ENCODE data around the gene MRPL14. TPM values are rescaled to one million over a fixed set of nuclear protein-coding genes. Genes with fewer than 3 reads are reported as not detected.
"Not testable (repeated sequence)": the region's sequence is repeated elsewhere in the genome, so short reads cannot be mapped to it uniquely, and the experiment has no call there.

MRPL14 gene
- total RNA-seq, 2 donors from 2014 or later = 31.9 to 54.3 TPM

GRCh38 chr6:44154067-44154466 is 26.8 kb upstream of the MRPL14 start:
- ATAC-seq (no peak), DNase-seq (ENCODE audit: low spot score in 2 of 2) (no peak)
- no peaks in the 10 kb centered on the region for H3K9me3 Mint-ChIP-seq
- H3K36me3 Mint-ChIP-seq = no peaks in the 10 kb centered on the region
- no peak overlapping the region for H3K27ac Mint-ChIP-seq

- H3K9me3 Mint-ChIP-seq = no peaks in the 10 kb centered on the region
- no peak overlapping the region for H3K27ac Mint-ChIP-seq
- H3K36me3 Mint-ChIP-seq = no peaks in the 10 kb centered on the region
- DNase-seq (ENCODE audit: low spot score in 2 of 2) = no peak
- ATAC-seq = no peak
These were observed 25.3 kb upstream of the MRPL14 start for GRCh38 chr6:44152533-44152932.

GRCh38 chr6:44152109-44152461 is 24.8 kb upstream of the MRPL14 start:
- H3K9me3 Mint-ChIP-seq = no peaks in the 10 kb centered on the region
- no peak for ATAC-seq
- H3K27ac Mint-ChIP-seq = peak overlapping the region in 1 of 2 donors; percentile 55
- DNase-seq (ENCODE audit: low spot score in 2 of 2) = no peak
- no peaks in the 10 kb centered on the region for H3K36me3 Mint-ChIP-seq

GRCh38 chr6:44151348-44152108 is 24.3 kb upstream of the MRPL14 start:
- Mint-ChIP-seq H3K36me3 (no peaks in the 10 kb centered on the region), H3K9me3 (no peaks in the 10 kb centered on the region), H3K27ac (peak overlapping the region in 1 of 2 donors; percentile 55)
- ATAC-seq (peak; percentile 92 to 93), DNase-seq (ENCODE audit: low spot score in 2 of 2) (peak; percentile 80 to 92)

GRCh38 chr6:44150317-44150917 is 23.2 kb upstream of the MRPL14 start:
- Mint-ChIP-seq H3K36me3 (no peaks in the 10 kb centered on the region), H3K27ac (no peak overlapping the region), H3K9me3 (no peaks in the 10 kb centered on the region)
- DNase-seq (ENCODE audit: low spot score in 2 of 2) (no peak), ATAC-seq (no peak)

- Mint-ChIP-seq H3K27ac (no peak overlapping the region), H3K9me3 (no peaks in the 10 kb centered on the region), H3K36me3 (no peaks in the 10 kb centered on the region)
- ATAC-seq (no peak), DNase-seq (ENCODE audit: low spot score in 2 of 2) (no peak)
These were observed 22.2 kb upstream of the MRPL14 start for GRCh38 chr6:44149369-44150012.

GRCh38 chr6:44148306-44148705 is 21.1 kb upstream of the MRPL14 start:
- Mint-ChIP-seq H3K9me3 (no peaks in the 10 kb centered on the region), H3K36me3 (no peaks in the 10 kb centered on the region), H3K27ac (peak overlapping the region in 1 of 2 donors; percentile 77)
- ATAC-seq = no peak
- DNase-seq (ENCODE audit: low spot score in 2 of 2) = no peak

GRCh38 chr6:44147256-44147655 is 20.0 kb upstream of the MRPL14 start:
- no peak for ATAC-seq
- Mint-ChIP-seq H3K27ac (no peak overlapping the region), H3K36me3 (no peaks in the 10 kb centered on the region), H3K9me3 (no peaks in the 10 kb centered on the region)
- DNase-seq (ENCODE audit: low spot score in 2 of 2) = no peak

GRCh38 chr6:44146685-44147084 is 19.4 kb upstream of the MRPL14 start:
- DNase-seq (ENCODE audit: low spot score in 2 of 2) (no peak), ATAC-seq (no peak)
- H3K27ac Mint-ChIP-seq = no peak overlapping the region
- no peaks in the 10 kb centered on the region for H3K36me3 Mint-ChIP-seq
- no peaks in the 10 kb centered on the region for H3K9me3 Mint-ChIP-seq

- ATAC-seq = no peak
- no peaks in the 10 kb centered on the region for H3K9me3 Mint-ChIP-seq
- no peak for DNase-seq (ENCODE audit: low spot score in 2 of 2)
- H3K36me3 Mint-ChIP-seq = no peaks in the 10 kb centered on the region
- no peak overlapping the region for H3K27ac Mint-ChIP-seq
These were observed 18.6 kb upstream of the MRPL14 start for GRCh38 chr6:44145839-44146238.

GRCh38 chr6:44144536-44144935 is 17.3 kb upstream of the MRPL14 start:
- not testable (repeated sequence) for H3K9me3 Mint-ChIP-seq; DNase-seq (ENCODE audit: low spot score in 2 of 2); ATAC-seq; H3K27ac Mint-ChIP-seq; H3K36me3 Mint-ChIP-seq

GRCh38 chr6:44143731-44144130 is 16.5 kb upstream of the MRPL14 start:
- Mint-ChIP-seq H3K9me3 (no peaks in the 10 kb centered on the region), H3K27ac (peak overlapping the region in 1 of 2 donors; percentile 10), H3K36me3 (no peaks in the 10 kb centered on the region)
- no peak for ATAC-seq
- no peak for DNase-seq (ENCODE audit: low spot score in 2 of 2)

- Mint-ChIP-seq H3K36me3 (no peaks in the 10 kb centered on the region), H3K9me3 (no peaks in the 10 kb centered on the region), H3K27ac (no peak overlapping the region)
- DNase-seq (ENCODE audit: low spot score in 2 of 2) (no peak), ATAC-seq (no peak)
These were observed 15.6 kb upstream of the MRPL14 start for GRCh38 chr6:44142835-44143234.

GRCh38 chr6:44139351-44139743 is 12.1 kb upstream of the MRPL14 start:
- H3K36me3 Mint-ChIP-seq = no peaks in the 10 kb centered on the region

GRCh38 chr6:44138717-44139350 is 11.6 kb upstream of the MRPL14 start:
- no peak for ATAC-seq
- H3K36me3 Mint-ChIP-seq = no peaks in the 10 kb centered on the region
- DNase-seq (ENCODE audit: low spot score in 2 of 2) = no peak
- H3K9me3 Mint-ChIP-seq = no peaks in the 10 kb centered on the region
- H3K27ac Mint-ChIP-seq = no peak overlapping the region

More at GRCh38 chr6:44139351-44139743, 12.1 kb upstream of the MRPL14 start:
- no peak for DNase-seq (ENCODE audit: low spot score in 2 of 2)
- H3K27ac Mint-ChIP-seq = no peak overlapping the region
- ATAC-seq = no peak
- no peaks in the 10 kb centered on the region for H3K9me3 Mint-ChIP-seq

GRCh38 chr6:44135875-44136274 is 8.6 kb upstream of the MRPL14 start:
- ATAC-seq (no peak), DNase-seq (ENCODE audit: low spot score in 2 of 2) (no peak)
- no peaks in the 10 kb centered on the region for H3K9me3 Mint-ChIP-seq
- H3K27ac Mint-ChIP-seq = peak overlapping the region in 1 of 2 donors; percentile 69
- H3K36me3 Mint-ChIP-seq = no peaks in the 10 kb centered on the region

GRCh38 chr6:44135173-44135758 is 8.0 kb upstream of the MRPL14 start:
- Mint-ChIP-seq H3K36me3 (no peaks in the 10 kb centered on the region), H3K9me3 (no peaks in the 10 kb centered on the region), H3K27ac (peak overlapping the region in 1 of 2 donors; percentile 6)
- ATAC-seq (no peak), DNase-seq (ENCODE audit: low spot score in 2 of 2) (no peak)

All from activated naive CD4-positive, alpha-beta T cell treated with anti-CD3 and anti-CD28 coated beads, Interleukin-2, amount 50 U/mL, for 72 hours (primary cell).